Measurements from ENCODE around the gene RAPGEF3.

The RAPGEF3 gene

GRCh38 chr12:47717443-47718193, 41.1 kb downstream of the RAPGEF3 start:
- peak; percentile 48 to 51 for DNase-seq

- peak in 1 of 2 donors; percentile 15 for DNase-seq
Observed at GRCh38 chr12:47717046-47717442, 41.6 kb downstream of the RAPGEF3 start.

- DNase-seq, result no peak
Observed at GRCh38 chr12:47715877-47716548, 42.7 kb downstream of the RAPGEF3 start.

- peak; percentile 81 to 86 for DNase-seq
Observed at GRCh38 chr12:47715393-47715876, 43.2 kb downstream of the RAPGEF3 start.

- no peak for DNase-seq
Observed at GRCh38 chr12:47714826-47715386, 43.8 kb downstream of the RAPGEF3 start.

- DNase-seq, result no peak
Observed at GRCh38 chr12:47712171-47712570, 46.5 kb downstream of the RAPGEF3 start.

- DNase-seq, result no peak
Observed at GRCh38 chr12:47711448-47711847, 47.2 kb downstream of the RAPGEF3 start.

GRCh38 chr12:47710278-47710677, 48.4 kb downstream of the RAPGEF3 start:
- no peak for DNase-seq

GRCh38 chr12:47709671-47710070, 49.0 kb downstream of the RAPGEF3 start:
- DNase-seq, result no peak

- DNase-seq, result no peak
Observed at GRCh38 chr12:47709237-47709636, 49.4 kb downstream of the RAPGEF3 start.

- no peak for DNase-seq
Observed at GRCh38 chr12:47707905-47708543, 50.7 kb downstream of the RAPGEF3 start.

GRCh38 chr12:47707355-47707754, 51.3 kb downstream of the RAPGEF3 start:
- no peak for DNase-seq

- peak; percentile 99 for DNase-seq
Observed at GRCh38 chr12:47705566-47706425, 52.9 kb downstream of the RAPGEF3 start, which contains the start of gene RPAP3. TSS of gene RPAP3 (minus strand) at chr12:47706030. CDS start at chr12:47702840, 3,190 bp downstream.

- no peak for DNase-seq
Observed at GRCh38 chr12:47705229-47705565, 53.5 kb downstream of the RAPGEF3 start.

GRCh38 chr12:47704719-47705118, 54.0 kb downstream of the RAPGEF3 start:
- no peak for DNase-seq

GRCh38 chr12:47700263-47700662, 58.4 kb downstream of the RAPGEF3 start:
- no peak for DNase-seq

GRCh38 chr12:47698631-47699030, 60.0 kb downstream of the RAPGEF3 start:
- no peak for DNase-seq

GRCh38 chr12:47698055-47698454, 60.6 kb downstream of the RAPGEF3 start:
- DNase-seq, result no peak

- DNase-seq, result no peak
Observed at GRCh38 chr12:47689215-47689614, 69.5 kb downstream of the RAPGEF3 start.

GRCh38 chr12:47687636-47688035, 71.0 kb downstream of the RAPGEF3 start:
- no peak for DNase-seq

- no peak for DNase-seq
Observed at GRCh38 chr12:47686645-47687240, 71.9 kb downstream of the RAPGEF3 start.

All from stimulated activated CD4-positive, alpha-beta T cell treated with anti-CD3 and anti-CD28 coated beads, Interleukin-2, amount 100 ng/mL, for 24 hours (primary cell).